ENCODE data around the gene MEF2D. TPM values are rescaled to one million over a fixed set of nuclear protein-coding genes. Genes with fewer than 3 reads are reported as not detected.
A peak's percentile ranks its signal among the peaks of the same experiment; 100 is the strongest.

MEF2D gene
- total and polyA plus RNA-seq, 2 experiments from 2014 or later = 35.1 to 64.6 TPM

DNA sequence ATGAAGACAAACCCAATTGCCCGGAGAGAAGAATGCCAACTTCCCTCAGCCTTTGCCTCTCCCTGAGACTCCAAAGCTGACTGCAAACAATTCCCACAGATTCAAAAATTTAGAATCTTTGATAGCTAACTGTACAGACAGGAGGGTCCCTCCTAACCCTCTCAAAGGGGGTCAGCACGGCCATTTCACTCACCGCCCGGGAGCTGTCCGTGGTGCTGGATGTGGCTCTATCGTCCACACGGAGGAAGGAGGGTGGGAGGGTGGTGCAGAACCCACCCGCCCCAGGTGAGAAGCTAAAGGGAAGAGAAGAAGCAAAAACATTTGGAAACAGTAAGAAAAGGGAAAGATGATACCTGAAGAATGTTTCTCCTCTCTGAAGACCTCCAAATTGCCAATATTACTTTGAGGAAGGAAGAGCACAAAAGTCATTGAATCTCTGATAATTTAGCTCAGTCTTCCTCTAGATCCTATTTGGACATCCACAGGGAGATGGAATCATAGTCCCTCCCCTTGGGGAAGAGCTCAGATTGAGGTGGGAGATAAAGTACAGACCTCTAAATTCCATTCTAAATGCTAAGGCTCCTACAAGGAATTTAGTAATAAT lies 86.0 kb downstream of the MEF2D start:
- H3K27me3 ChIP-seq = peaks cover 21% of the 10 kb centered on the region
- peak in 1 of 2 donors; percentile 79 for DNase-seq (ENCODE audit: low read depth in 1 of 2, low spot score in 1 of 2)
- TF ChIP-seq CTCF (IDR thresholded peaks at IDR 0.05; ENCODE audit: low read depth, low read length) = no peak

More for the DNA sequence above, 86.0 kb downstream of the MEF2D start:
- Histone ChIP-seq H3K9me3 (ENCODE audit: low read depth) (no peaks in the 10 kb centered on the region), H3K36me3 (no peaks in the 10 kb centered on the region), H3K4me3 (no peak overlapping the region), H3K27ac (no peak overlapping the region), H3K4me1 (ENCODE audit: low read depth) (no peaks in the 10 kb centered on the region)

Other genes starting within 250 kb of the MEF2D start
- gene SMG5, start 217.9 kb downstream of the MEF2D start, total RNA-seq = 101 and 110 TPM in 2 replicates
- gene SMG5, start 217.9 kb downstream of the MEF2D start, polyA plus RNA-seq = 79.5 and 95.5 TPM in 2 replicates
- gene TMEM79, start 216.4 kb downstream of the MEF2D start, total RNA-seq = 2.6 and 4.0 TPM in 2 replicates
- 3.0 and 4.6 TPM in 2 replicates for gene TMEM79, start 216.4 kb downstream of the MEF2D start, polyA plus RNA-seq
- gene GLMP, start 205.1 kb downstream of the MEF2D start, total RNA-seq = 54.9 and 57.7 TPM in 2 replicates
- gene GLMP, start 205.1 kb downstream of the MEF2D start, polyA plus RNA-seq = 49.0 and 55.3 TPM in 2 replicates
- gene VHLL, start 201.5 kb downstream of the MEF2D start, total RNA-seq = 0.98 TPM in 1 of 2 replicates, not detected in the other
- 0.21 TPM in 1 of 2 replicates, not detected in the other for gene VHLL, start 201.5 kb downstream of the MEF2D start, polyA plus RNA-seq
- 245 and 330 TPM in 2 replicates for gene CCT3, start 162.5 kb downstream of the MEF2D start, total RNA-seq
- 282 and 287 TPM in 2 replicates for gene CCT3, start 162.5 kb downstream of the MEF2D start, polyA plus RNA-seq
- gene TSACC, start 162.2 kb downstream of the MEF2D start, total RNA-seq = not detected in 2 replicates
- 1.1 and 4.7 TPM in 2 replicates for gene TSACC, start 162.2 kb downstream of the MEF2D start, polyA plus RNA-seq
- gene RHBG, start 131.6 kb downstream of the MEF2D start, total RNA-seq = not detected in 2 replicates
- gene RHBG, start 131.6 kb downstream of the MEF2D start, polyA plus RNA-seq = not detected in 2 replicates
- gene IQGAP3, start 71.8 kb upstream of the MEF2D start, total RNA-seq = 4.2 and 31.8 TPM in 2 replicates
- gene IQGAP3, start 71.8 kb upstream of the MEF2D start, polyA plus RNA-seq = 0.95 and 10.0 TPM in 2 replicates
- gene TTC24, start 78.9 kb upstream of the MEF2D start, total RNA-seq = 0.15 and 0.18 TPM in 2 replicates
- 1.1 TPM in 1 of 2 replicates, not detected in the other for gene TTC24, start 78.9 kb upstream of the MEF2D start, polyA plus RNA-seq
- gene NAXE, start 91.0 kb upstream of the MEF2D start, total RNA-seq = 130 and 179 TPM in 2 replicates
- gene NAXE, start 91.0 kb upstream of the MEF2D start, polyA plus RNA-seq = 154 and 166 TPM in 2 replicates
- gene GPATCH4, start 100.7 kb upstream of the MEF2D start, total RNA-seq = 6.0 and 14.4 TPM in 2 replicates
- gene GPATCH4, start 100.7 kb upstream of the MEF2D start, polyA plus RNA-seq = 42.4 and 48.4 TPM in 2 replicates
- 7.6 and 19.0 TPM in 2 replicates for gene HAPLN2, start 118.6 kb upstream of the MEF2D start, total RNA-seq
- gene HAPLN2, start 118.6 kb upstream of the MEF2D start, polyA plus RNA-seq = 8.5 and 15.7 TPM in 2 replicates
- 0.86 and 1.2 TPM in 2 replicates for gene BCAN, start 141.3 kb upstream of the MEF2D start, total RNA-seq
- 0.23 and 0.39 TPM in 2 replicates for gene BCAN, start 141.3 kb upstream of the MEF2D start, polyA plus RNA-seq
- 302 and 391 TPM in 2 replicates for gene NES, start 176.6 kb upstream of the MEF2D start, total RNA-seq
- 86.5 and 89.3 TPM in 2 replicates for gene NES, start 176.6 kb upstream of the MEF2D start, polyA plus RNA-seq
- gene CRABP2, start 204.8 kb upstream of the MEF2D start, total RNA-seq = 556 and 900 TPM in 2 replicates
- 824 and 1,249 TPM in 2 replicates for gene CRABP2, start 204.8 kb upstream of the MEF2D start, polyA plus RNA-seq
- gene METTL25B, start 227.7 kb upstream of the MEF2D start, total RNA-seq = 22.8 and 25.4 TPM in 2 replicates
- 19.5 and 20.9 TPM in 2 replicates for gene METTL25B, start 227.7 kb upstream of the MEF2D start, polyA plus RNA-seq
- 22.6 and 27.3 TPM in 2 replicates for gene ISG20L2, start 228.0 kb upstream of the MEF2D start, total RNA-seq
- 25.1 and 31.3 TPM in 2 replicates for gene ISG20L2, start 228.0 kb upstream of the MEF2D start, polyA plus RNA-seq
- gene MRPL24, start 240.3 kb upstream of the MEF2D start, total RNA-seq = 34.9 and 54.1 TPM in 2 replicates
- 70.7 and 77.7 TPM in 2 replicates for gene MRPL24, start 240.3 kb upstream of the MEF2D start, polyA plus RNA-seq

All from cardiac muscle cell (in vitro differentiated cells and primary cell).